GM19099 (cell line): ENCODE measurements around the gene EVI5.

Experiments
- POLR2A ChIP-seq: IDR thresholded peaks from 3 replicates; pipeline ENCODE4 v1.6.1; 2011; ENCODE audit warnings: low read depth; ENCODE audit not compliant: insufficient read length; ENCODE audit errors: extremely low read depth

EVI5 gene

GRCh38 chr1:92479587-92479986 is 305.3 kb downstream of the EVI5 start:
- no peak for TF ChIP-seq POLR2A

- TF ChIP-seq POLR2A: no peak
These were observed 306.5 kb downstream of the EVI5 start for GRCh38 chr1:92478393-92478792.

- TF ChIP-seq POLR2A: peak; percentile 15
These were observed 308.8 kb downstream of the EVI5 start for GRCh38 chr1:92476071-92476631.

GRCh38 chr1:92475029-92475428 is 309.9 kb downstream of the EVI5 start:
- no peak for TF ChIP-seq POLR2A

GRCh38 chr1:92473781-92474495 is 311.0 kb downstream of the EVI5 start:
- no peak for TF ChIP-seq POLR2A

GRCh38 chr1:92470216-92470615 is 314.7 kb downstream of the EVI5 start:
- no peak for TF ChIP-seq POLR2A

GRCh38 chr1:92466683-92467352 is 318.1 kb downstream of the EVI5 start:
- no peak for TF ChIP-seq POLR2A

GRCh38 chr1:92465256-92465647 is 319.7 kb downstream of the EVI5 start:
- TF ChIP-seq POLR2A: no peak

GRCh38 chr1:92464588-92465255 is 320.2 kb downstream of the EVI5 start:
- TF ChIP-seq POLR2A: no peak

- no peak for TF ChIP-seq POLR2A
These were observed 323.4 kb downstream of the EVI5 start for GRCh38 chr1:92461364-92462097.

GRCh38 chr1:92459871-92460320 is 325.0 kb downstream of the EVI5 start:
- TF ChIP-seq POLR2A: no peak
